Gastrocnemius medialis (tissue), 4 donors: Measurements from ENCODE around the gene TRIM27. TPM values are rescaled to one million over a fixed set of nuclear protein-coding genes. Genes with fewer than 3 reads are reported as not detected.
"Not testable (repeated sequence)": the region's sequence is repeated elsewhere in the genome, so short reads cannot be mapped to it uniquely, and the experiment has no call there.

Experiments used
- ATAC-seq, 2 donors: fragments of 150-250 bp; one replicate each; pipeline ENCODE4 v1.9.1; 2016
- DNase-seq, 2 donors: peaks; one replicate each; pipeline ENCODE4 v3.0.0-alpha.2; 2019
- H3K27ac ChIP-seq, 4 donors: fragments of 200-600 bp; sonication (generic); 1 replicate in 1 of 4; 2 replicates in 3 of 4; pipeline ENCODE4 v1.5.1; 2016 to 2018; ENCODE audit warnings: mild to moderate bottlenecking in 2 of 4, moderate library complexity in 1 of 4
- H3K27me3 ChIP-seq, 3 donors: fragments of 200-600 bp; sonication (generic) in 2 of 3; 1 replicate in 1 of 3; 2 replicates in 2 of 3; pipeline versions ENCODE4 v1.5.1 to v1.6.0; 2016 to 2019; ENCODE audit warnings: mild to moderate bottlenecking in 1 of 3, moderate library complexity in 1 of 3
- H3K36me3 ChIP-seq, 2 donors: fragments of 200-600 bp; sonication (generic) in 1 of 2; one replicate each; pipeline ENCODE4 v1.5.1; 2017 to 2018
- H3K4me1 ChIP-seq, 2 donors: fragments of 200-600 bp; sonication (generic) in 1 of 2; one replicate each; pipeline ENCODE4 v1.5.1; 2016 to 2017; ENCODE audit warnings: mild to moderate bottlenecking in 2 of 2
- H3K4me3 ChIP-seq, 4 donors: fragments of 200-600 bp; sonication (generic) in 3 of 4; 1 replicate in 1 of 4; 2 replicates in 3 of 4; pipeline ENCODE4 v1.5.1; 2016 to 2019; ENCODE audit warnings: mild to moderate bottlenecking in 2 of 4
- H3K9me3 ChIP-seq, 3 donors: fragments of 200-600 bp; sonication (generic) in 2 of 3; 1 replicate in 1 of 3; 2 replicates in 2 of 3; pipeline ENCODE4 v1.5.1; 2016 to 2019
- CTCF ChIP-seq, 5 experiments: fragments of 450-650 bp in 3 of 5; fragments of 200-600 bp in 2 of 5; sonication (generic) in 2 of 5; IDR thresholded peaks in 4 of 5; conservative IDR thresholded peaks in 1 of 5; 1 replicate in 4 of 5; 2 replicates in 1 of 5; pipeline ENCODE4 v1.5.1; 2016 to 2019; ENCODE audit warnings: antibody characterized with exemption in 5 of 5, mild to moderate bottlenecking in 3 of 5, moderate library complexity in 3 of 5
- POLR2A ChIP-seq, 2 donors: fragments of 450-650 bp; IDR thresholded peaks; one replicate each; pipeline ENCODE4 v1.6.1; 2017; ENCODE audit warnings: antibody characterized with exemption in 2 of 2, mild to moderate bottlenecking in 2 of 2, moderate library complexity in 2 of 2
- in situ Hi-C, 4 donors: fragments of 200-750 bp; cut with MboI; loops; one replicate each; pipeline versions ENCODE4 v1.15.0 to v1.8.0; 2017; ENCODE audit warnings: low sequenced_read_pairs in 4 of 4
- intact Hi-C: fragments of 100-400 bp; cut with DNase I; formaldehyde crosslinking; loops from one replicate; pipeline ENCODE4 v1.15.1; 2023; ENCODE audit warnings: low total_unique reads
- total RNA-seq, 4 donors: library from RNA; depleted of rRNA; stranded (reverse); fragments of >200 nt; gene quantifications; one replicate each; pipeline versions ENCODE4 v1.1.0 to v1.2.3, GENCODE V29; 2016

Gene TRIM27
- total RNA-seq, 4 donors from 2014 or later: 33.6 to 45.1 (median 36.1) TPM

GRCh38 chr6:28861339-28861738 lies 62.4 kb downstream of the TRIM27 start:
- TF ChIP-seq POLR2A (IDR thresholded peaks at IDR 0.05) (no peak), CTCF (IDR thresholded peaks at IDR 0.05 in 4 of 5, conservative IDR thresholded peaks at IDR 0.05 in 1 of 5) (no peak)
- H3K4me1 ChIP-seq: peaks cover 0 to 16% of the 10 kb centered on the region in 2 donors
- intact Hi-C loops: loop anchor here (5.0 kb wide), 1 partner anchor 36 kb away; no protein-coding TSS in a partner anchor
- no peak overlapping the region for H3K27ac ChIP-seq
- H3K27me3 ChIP-seq: peaks cover 0 to 31% (median 3%) of the 10 kb centered on the region in 3 donors
- H3K36me3 ChIP-seq: no peaks in the 10 kb centered on the region
- no peak overlapping the region for H3K4me3 ChIP-seq
- H3K9me3 ChIP-seq: no peaks in the 10 kb centered on the region
- no peak for ATAC-seq
- in situ Hi-C loops: no loop called here
- DNase-seq: no peak

GRCh38 chr6:28860581-28860980 lies 63.2 kb downstream of the TRIM27 start:
- TF ChIP-seq CTCF (IDR thresholded peaks at IDR 0.05 in 4 of 5, conservative IDR thresholded peaks at IDR 0.05 in 1 of 5) (no peak), POLR2A (IDR thresholded peaks at IDR 0.05) (no peak)
- Histone ChIP-seq H3K4me1 (peaks cover 0 to 16% of the 10 kb centered on the region in 2 donors), H3K4me3 (no peak overlapping the region), H3K27me3 (peaks cover 0 to 23% (median 1%) of the 10 kb centered on the region in 3 donors), H3K36me3 (no peaks in the 10 kb centered on the region), H3K27ac (no peak overlapping the region), H3K9me3 (no peaks in the 10 kb centered on the region)
- in situ Hi-C loops (no loop called here), intact Hi-C loops (loop anchor here (5.0 kb wide), 1 partner anchor 37 kb away; no protein-coding TSS in a partner anchor)
- ATAC-seq: no peak
- DNase-seq: no peak

- TF ChIP-seq CTCF (IDR thresholded peaks at IDR 0.05 in 4 of 5, conservative IDR thresholded peaks at IDR 0.05 in 1 of 5): no peak
- TF ChIP-seq POLR2A (IDR thresholded peaks at IDR 0.05): no peak
- intact Hi-C loops: no loop called here
- DNase-seq (no peak), ATAC-seq (no peak)
- H3K27ac ChIP-seq: no peak overlapping the region
- in situ Hi-C loops: no loop called here
- no peak overlapping the region for H3K4me3 ChIP-seq
- H3K27me3 ChIP-seq: peaks cover 0 to 16% (median 0%) of the 10 kb centered on the region in 3 donors
- no peaks in the 10 kb centered on the region for H3K9me3 ChIP-seq
- peaks cover 0 to 8% of the 10 kb centered on the region in 2 donors for H3K4me1 ChIP-seq
- H3K36me3 ChIP-seq: no peaks in the 10 kb centered on the region
Measured at GRCh38 chr6:28858963-28859362, 64.8 kb downstream of the TRIM27 start.

GRCh38 chr6:28856620-28857005 lies 67.2 kb downstream of the TRIM27 start:
- Histone ChIP-seq H3K4me3 (no peak overlapping the region), H3K27me3 (peaks cover 0 to 14% (median 0%) of the 10 kb centered on the region in 3 donors), H3K36me3 (no peaks in the 10 kb centered on the region), H3K4me1 (no peaks in the 10 kb centered on the region), H3K9me3 (no peaks in the 10 kb centered on the region), H3K27ac (no peak overlapping the region)
- in situ Hi-C loops (no loop called here), intact Hi-C loops (no loop called here)
- ATAC-seq (no peak), DNase-seq (no peak)
- no peak for TF ChIP-seq POLR2A (IDR thresholded peaks at IDR 0.05)
- TF ChIP-seq CTCF (IDR thresholded peaks at IDR 0.05 in 4 of 5, conservative IDR thresholded peaks at IDR 0.05 in 1 of 5): no peak

- not testable (repeated sequence) for H3K4me3 ChIP-seq, H3K27me3 ChIP-seq
Measured at GRCh38 chr6:28854405-28854804, 69.4 kb downstream of the TRIM27 start.

More at GRCh38 chr6:28854405-28854804, 69.4 kb downstream of the TRIM27 start:
- H3K27ac ChIP-seq, DNase-seq, ATAC-seq, H3K9me3 ChIP-seq, intact Hi-C loops, H3K4me1 ChIP-seq, in situ Hi-C loops, H3K36me3 ChIP-seq: not testable (repeated sequence)

Other genes starting within 250 kb of the TRIM27 start
- under 1 TPM in 1 of 4 donors, not detected in 3; 0.11 TPM for gene ZNF311, start 81.3 kb upstream of the TRIM27 start, total RNA-seq
- gene OR2W1, start 121.2 kb upstream of the TRIM27 start, total RNA-seq: not detected
- not detected for gene OR2B3, start 163.3 kb upstream of the TRIM27 start, total RNA-seq
- not detected for gene OR2J1, start 175.5 kb upstream of the TRIM27 start, total RNA-seq
- gene OR2J3, start 184.1 kb upstream of the TRIM27 start, total RNA-seq: not detected
- gene OR2J2, start 246.9 kb upstream of the TRIM27 start, total RNA-seq: not detected